ENCODE measurements around the gene IL37.
A peak's percentile ranks its signal among the peaks of the same experiment; 100 is the strongest.

IL37 gene

DNA sequence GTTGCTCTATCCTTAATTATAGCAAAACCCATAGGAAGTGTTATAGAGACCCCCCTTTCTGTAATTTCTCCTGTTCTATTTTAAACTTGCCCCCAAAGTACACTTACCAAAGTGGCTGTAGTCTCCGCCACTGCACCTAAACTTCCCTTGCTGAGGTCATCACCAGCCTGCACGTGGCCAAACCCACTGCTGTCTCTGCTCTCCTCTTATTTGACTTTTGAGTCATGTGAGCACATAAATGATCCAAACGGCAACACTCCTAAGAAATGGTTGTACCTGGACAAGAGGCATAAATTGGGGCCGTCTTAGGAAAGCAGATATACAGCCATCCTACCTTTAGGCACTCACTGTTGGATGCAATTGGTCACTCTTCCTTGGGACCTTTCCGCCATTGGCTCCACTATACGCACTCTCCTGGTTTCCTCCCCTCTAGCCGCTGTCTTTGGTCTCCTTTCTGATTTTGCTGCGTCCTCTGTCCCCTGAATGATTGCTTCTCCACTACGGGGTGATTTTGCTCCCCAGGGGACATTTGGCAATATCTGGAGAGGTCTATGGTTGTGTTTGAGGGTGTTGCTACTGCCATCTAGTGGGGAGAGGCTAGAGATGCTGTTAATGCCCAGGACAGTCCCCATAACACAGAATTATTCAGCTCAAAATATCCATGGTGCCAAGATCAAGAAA is 47.6 kb downstream of the IL37 start:
- DNase-seq, result peak in 9 of 51 donors; percentile 2 to 42 (median 4)

GRCh38 chr2:112959109-112959812 is 48.3 kb downstream of the IL37 start:
- DNase-seq, result no peak

DNA sequence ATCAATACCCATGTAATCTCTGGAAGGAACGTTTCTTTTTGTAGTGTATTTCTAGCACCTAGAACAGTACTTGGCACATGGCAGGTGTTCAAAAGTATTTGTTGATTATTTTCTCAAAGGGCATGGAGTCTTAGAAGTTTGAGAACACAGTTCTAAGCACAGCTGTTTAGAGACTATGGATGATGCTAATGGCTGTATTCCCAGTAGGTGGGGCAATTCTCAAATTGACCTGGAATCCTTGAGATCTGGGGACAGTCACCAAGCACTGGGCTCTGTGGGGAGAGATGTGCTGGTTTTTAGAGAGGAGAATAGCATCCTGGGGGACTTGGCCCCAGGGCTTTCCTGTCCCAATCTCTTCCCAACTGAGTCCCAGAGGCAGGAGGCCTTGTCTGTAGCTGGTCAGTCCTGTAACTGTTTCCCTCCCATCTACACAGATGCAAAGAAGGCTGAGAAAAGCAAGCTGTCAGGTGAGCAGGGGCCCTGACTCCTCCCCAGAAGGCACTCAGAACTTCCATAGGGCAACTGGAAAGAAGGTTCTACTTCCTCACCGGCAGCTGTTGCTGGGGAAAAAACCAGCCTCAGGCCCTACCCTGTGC is 49.4 kb downstream of the IL37 start:
- no peak for DNase-seq

DNA sequence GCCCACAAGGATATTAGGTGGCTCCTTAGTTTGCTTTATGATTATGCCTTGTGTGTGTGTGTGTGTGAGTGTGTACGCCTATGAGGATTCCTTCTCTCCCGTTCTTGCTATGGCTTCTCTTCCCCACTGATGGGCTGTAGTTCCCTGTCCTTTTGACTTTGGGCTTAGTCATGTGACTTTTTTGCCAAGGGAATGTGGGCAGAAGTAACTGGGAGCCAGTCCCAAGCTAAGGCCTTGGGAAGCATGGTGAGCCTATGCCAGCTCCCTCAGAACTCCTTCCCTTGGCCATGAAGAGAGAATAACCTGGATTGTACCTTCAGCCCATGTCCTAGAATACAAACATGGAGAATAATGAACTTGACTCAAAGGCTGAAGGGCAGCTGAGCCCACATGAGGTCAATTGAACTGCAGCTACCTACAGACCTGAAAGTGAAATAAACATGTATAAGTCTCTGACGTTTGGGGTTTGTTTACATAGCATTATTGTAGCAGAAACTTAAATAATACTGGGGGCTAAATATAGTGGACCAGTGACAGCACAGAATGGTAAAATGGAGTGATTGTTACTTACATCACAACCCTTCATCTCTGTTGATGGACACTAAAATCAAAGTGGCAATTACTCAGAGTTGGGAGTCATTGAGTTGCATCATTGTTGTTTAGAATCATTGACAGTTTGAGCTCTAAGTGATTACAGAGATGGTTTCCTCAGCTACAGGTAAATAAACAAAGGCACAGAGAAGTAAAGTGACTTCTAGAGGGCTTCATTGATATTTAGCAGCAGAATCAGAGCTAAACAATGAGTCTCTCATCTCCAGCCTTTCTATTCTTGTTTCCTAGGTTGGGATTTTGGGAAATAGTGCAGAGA is 51.6 kb downstream of the IL37 start:
- no peak for DNase-seq

DNA sequence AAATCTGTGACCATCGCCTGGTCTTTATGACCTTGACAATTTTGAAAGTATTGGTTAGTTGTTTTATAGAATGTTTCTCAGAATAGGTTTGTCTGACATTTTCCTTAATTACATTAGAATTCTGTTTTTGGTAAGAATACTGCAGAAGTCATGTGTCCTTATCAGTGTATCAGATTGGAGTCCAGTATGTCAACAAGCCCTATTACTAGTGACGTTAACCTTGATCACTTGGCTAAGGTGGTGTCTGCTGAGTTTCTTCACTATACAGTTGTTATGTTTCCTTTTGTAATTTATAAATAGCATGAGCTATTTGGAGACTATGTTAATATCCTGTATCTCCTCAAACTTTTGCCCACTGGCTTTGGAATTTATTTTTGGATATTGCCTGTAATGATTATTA is 56.1 kb downstream of the IL37 start:
- no peak for DNase-seq
